AG04449 (cell line): ENCODE measurements around the gene CLIC1.

Experiments
- CTCF ChIA-PET: fragments of 350-600 bp; formaldehyde crosslinking; extraction: SDS; loops from one replicate; lab custom pipeline; 2021; ENCODE audit warnings: antibody characterized with exemption; lab: Yijun Ruan, JAX
- POLR2A ChIA-PET: fragments of 400-600, 350-600 bp; formaldehyde crosslinking; extraction: SDS; loops from one replicate; lab custom pipeline; 2020; ENCODE audit warnings: antibody characterized with exemption, inconsistent platforms; lab: Yijun Ruan, JAX
- DNase-seq: peaks from one replicate; pipeline ENCODE4 v3.0.0-alpha.2; 2010; ENCODE audit warnings: low read depth, low spot score
- H3K4me3 ChIP-seq: 2 replicates; pipeline ENCODE4 v1.5.1; 2011; ENCODE audit warnings: low read depth, mild to moderate bottlenecking, control low read depth, low read length
- CTCF ChIP-seq: IDR thresholded peaks from one replicate; pipeline ENCODE4 v1.5.1; 2011; ENCODE audit warnings: mild to moderate bottlenecking, moderate library complexity, low read length, control low read depth, inconsistent platforms; ENCODE audit not compliant: insufficient read depth; ENCODE audit errors: missing control alignments

Gene CLIC1

DNA sequence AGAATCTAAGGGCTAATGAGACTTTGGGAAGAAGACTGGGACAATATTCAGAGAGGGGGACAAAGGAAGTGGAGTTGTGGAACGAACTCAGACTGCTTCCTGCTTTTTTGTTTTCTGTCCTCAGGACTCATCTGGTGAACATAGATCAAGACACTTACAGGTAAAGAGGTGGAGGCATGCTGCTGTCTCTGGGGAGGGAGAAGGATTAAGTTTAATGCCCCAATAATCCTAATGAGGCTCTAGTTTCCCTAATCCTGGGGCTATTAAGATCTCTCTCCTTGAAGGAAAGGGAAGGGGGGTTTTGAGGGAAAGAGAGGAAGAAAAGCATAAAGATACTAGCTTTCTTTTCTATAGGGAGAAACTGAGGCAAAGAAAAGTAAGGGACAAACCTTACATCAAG lies 8.1 kb upstream of the CLIC1 start:
- POLR2A ChIA-PET = no interaction called here
- CTCF ChIA-PET = interaction anchor here (1.4 kb wide), 1 partner anchor 86 kb away, joined by 3 read pairs; no protein-coding TSS in a partner anchor
- no peak overlapping the region for H3K4me3 ChIP-seq
- TF ChIP-seq CTCF = no peak
- no peak for DNase-seq

DNA sequence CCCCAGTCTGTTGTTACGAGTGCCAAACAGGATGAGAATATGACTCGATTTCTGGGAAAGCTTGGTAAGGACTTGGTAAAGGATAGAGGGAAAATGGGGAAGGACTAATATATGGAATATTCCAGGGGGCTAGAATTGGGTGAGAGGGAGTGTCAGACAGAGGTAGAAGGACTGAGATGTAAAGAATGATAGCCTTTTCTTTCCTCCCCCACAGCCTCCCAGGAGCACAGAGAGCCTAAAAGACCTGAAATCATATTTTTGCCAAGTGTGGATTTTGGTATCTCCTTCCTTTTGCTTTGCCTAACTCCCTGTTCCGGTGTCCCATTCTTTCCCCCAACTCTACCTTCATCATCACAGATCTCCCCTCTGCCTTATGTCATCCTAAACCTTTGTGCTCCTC lies 6.6 kb upstream of the CLIC1 start:
- no peak overlapping the region for H3K4me3 ChIP-seq
- ChIA-PET POLR2A (no interaction called here), CTCF (interaction anchor here (3.5 kb wide), 1 partner anchor 27 kb away, joined by 14 read pairs; no protein-coding TSS in a partner anchor)
- TF ChIP-seq CTCF = no peak
- no peak for DNase-seq

DNA sequence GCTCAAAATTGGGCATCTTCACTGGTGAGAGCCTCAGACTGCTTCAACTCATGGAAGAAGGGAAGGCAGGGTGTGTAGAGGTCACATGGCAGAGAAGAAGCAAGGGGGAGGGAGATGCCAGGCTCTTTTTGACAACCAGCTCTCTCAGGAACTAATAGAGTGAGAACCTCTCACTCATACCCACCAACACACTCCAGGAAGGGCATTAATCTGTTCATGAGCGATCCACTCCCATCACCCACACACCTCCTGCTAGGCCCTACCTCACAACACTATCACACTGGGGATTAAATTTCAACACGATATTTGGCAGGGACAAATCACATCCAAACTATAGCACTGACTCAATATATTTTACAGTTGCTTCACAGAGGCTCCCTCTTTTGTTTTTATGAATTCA lies 5.5 kb upstream of the CLIC1 start:
- TF ChIP-seq CTCF = no peak
- ChIA-PET CTCF (interaction anchor here (0.7 to 3.5 kb wide), 3 partner anchors 26 to 122 kb away, joined by 3 to 14 read pairs (median 3); no protein-coding TSS in a partner anchor), POLR2A (no interaction called here)
- no peak for DNase-seq
- H3K4me3 ChIP-seq = no peak overlapping the region

DNA sequence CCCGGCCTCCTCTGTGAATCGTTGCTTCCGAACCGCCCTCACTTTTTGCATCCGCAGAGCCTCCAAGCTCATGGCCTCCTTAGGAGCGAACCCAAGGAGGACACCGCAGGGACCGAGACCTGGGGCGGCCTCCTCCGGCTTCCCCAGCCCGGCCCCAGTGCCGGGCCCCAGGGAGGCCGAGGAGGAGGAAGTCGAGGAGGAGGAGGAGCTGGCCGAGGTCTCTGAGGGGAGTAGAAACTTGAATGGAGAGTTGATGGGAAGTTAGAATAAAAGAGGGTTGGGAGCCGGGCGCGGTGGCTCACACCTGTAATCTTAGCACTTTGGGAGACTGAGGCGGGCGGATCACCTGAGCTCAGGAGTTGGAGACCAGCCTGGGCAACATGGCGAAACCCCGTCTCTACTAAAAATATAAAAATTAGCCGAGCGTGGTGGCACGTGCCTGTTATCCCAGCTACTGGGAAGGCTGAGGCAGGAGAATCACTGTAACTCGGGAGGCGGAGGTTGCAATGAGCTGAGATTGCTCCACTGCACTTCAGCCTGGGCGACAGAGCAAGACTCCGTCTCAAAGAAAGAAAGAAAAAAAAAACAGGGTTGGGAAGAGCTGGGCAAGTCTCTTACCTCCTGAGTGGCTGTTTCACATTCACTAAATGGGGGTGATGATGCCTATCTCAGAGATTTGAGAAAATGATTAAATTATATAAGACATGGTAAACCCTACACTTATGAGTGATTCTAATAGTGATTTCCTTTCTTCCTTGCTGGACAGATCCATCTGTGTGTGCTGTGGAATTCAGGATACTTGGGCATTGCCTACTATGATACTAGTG lies 4.3 kb upstream of the CLIC1 start:
- H3K4me3 ChIP-seq = peak overlapping the region; percentile 95
- CTCF ChIA-PET = interaction anchor here (0.7 to 4.7 kb wide), 9 partner anchors 9 to 307 kb away, joined by 3 to 24 read pairs (median 3); partner anchors contain the start of genes DDAH2, LSM2 and VARS1
- POLR2A ChIA-PET = interaction anchor here (0.8 to 2.4 kb wide), 5 partner anchors 12 to 90 kb away, joined by 3 to 15 read pairs (median 4); partner anchors contain the start of gene HSPA1B
- no peak for DNase-seq
- TF ChIP-seq CTCF = no peak

DNA sequence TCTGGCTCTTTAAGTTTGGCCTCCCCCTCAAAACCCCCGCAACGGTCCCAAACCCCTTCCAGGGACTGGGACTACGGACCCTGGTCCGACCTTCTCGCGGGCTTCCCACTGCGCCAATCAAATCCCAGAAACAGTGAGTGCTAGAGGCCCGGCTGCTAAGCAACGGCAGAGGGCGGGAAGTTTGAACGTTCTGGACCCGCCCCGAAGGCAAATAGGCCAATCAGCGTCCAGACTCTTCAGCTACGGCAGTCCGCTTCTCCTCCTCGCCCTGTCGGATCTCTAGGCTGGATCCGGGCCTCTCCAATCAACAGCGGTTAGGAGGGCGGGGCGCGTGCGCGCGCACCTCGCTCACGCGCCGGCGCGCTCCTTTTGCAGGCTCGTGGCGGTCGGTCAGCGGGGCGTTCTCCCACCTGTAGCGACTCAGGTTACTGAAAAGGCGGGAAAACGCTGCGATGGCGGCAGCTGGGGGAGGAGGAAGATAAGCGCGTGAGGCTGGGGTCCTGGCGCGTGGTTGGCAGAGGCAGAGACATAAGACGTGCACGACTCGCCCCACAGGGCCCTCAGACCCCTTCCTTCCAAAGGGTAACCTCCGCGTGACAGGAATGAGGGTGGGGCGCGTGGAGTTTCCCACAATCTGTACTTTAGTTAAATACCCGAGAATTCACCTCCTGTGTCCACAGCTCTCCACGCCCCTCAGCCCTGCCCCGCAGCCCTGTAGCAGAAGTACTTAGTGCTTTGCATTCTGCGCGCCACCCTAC lies 3.5 kb upstream of the CLIC1 start, which contains the start of gene MSH5:
Gene MSH5 (plus strand): TSS at position 367 of the 758 bp plus-strand sequence. CDS start 462 bp downstream, outside the sequence.
- peak; percentile 91 for DNase-seq
- CTCF ChIA-PET = interaction anchor here (0.7 to 4.7 kb wide), 12 partner anchors 10 to 308 kb away, joined by 3 to 24 read pairs (median 4); partner anchors contain the start of genes DDAH2, LSM2 and LY6G5C
- no peak for TF ChIP-seq CTCF
- peak within 1 kb of the TSS; percentile 95 for H3K4me3 ChIP-seq
- POLR2A ChIA-PET = interaction anchor here (0.6 to 2.4 kb wide), 7 partner anchors 10 to 123 kb away, joined by 3 to 15 read pairs (median 4); partner anchors contain the start of genes DDAH2, HSPA1A, HSPA1B and HSPA1L
